HG03139 (cell line): ENCODE measurements around the gene CDCA7.
"Not testable (repeated sequence)": the region's sequence is repeated elsewhere in the genome, so short reads cannot be mapped to it uniquely, and the experiment has no call there.

Source experiments
- ATAC-seq: cut with Tn5 transposase; IDR thresholded peaks from one replicate; pipeline ENCODE4 v1.9.1; 2021; ENCODE audit not compliant: unreplicated experiment

CDCA7 gene

GRCh38 chr2:173357346-173357745 is 2.7 kb downstream of the CDCA7 start:
- ATAC-seq: no peak

GRCh38 chr2:173358616-173359015 is 3.9 kb downstream of the CDCA7 start:
- ATAC-seq: no peak

- ATAC-seq: no peak
Observed at GRCh38 chr2:173359231-173359630, 4.6 kb downstream of the CDCA7 start.

- ATAC-seq: no peak
Observed at GRCh38 chr2:173370198-173370597, 15.5 kb downstream of the CDCA7 start.

- no peak for ATAC-seq
Observed at GRCh38 chr2:173371023-173371422, 16.4 kb downstream of the CDCA7 start.

GRCh38 chr2:173373290-173373689 is 18.6 kb downstream of the CDCA7 start:
- no peak for ATAC-seq

GRCh38 chr2:173374634-173375033 is 20.0 kb downstream of the CDCA7 start:
- ATAC-seq: no peak

- not testable (repeated sequence) for ATAC-seq
Observed at GRCh38 chr2:173385534-173385933, 30.9 kb downstream of the CDCA7 start.

GRCh38 chr2:173386021-173386737 is 31.5 kb downstream of the CDCA7 start:
- ATAC-seq: no peak

GRCh38 chr2:173386738-173387065 is 32.0 kb downstream of the CDCA7 start:
- no peak for ATAC-seq

GRCh38 chr2:173387079-173387478 is 32.4 kb downstream of the CDCA7 start:
- no peak for ATAC-seq

- no peak for ATAC-seq
Observed at GRCh38 chr2:173387660-173388059, 33.0 kb downstream of the CDCA7 start.

GRCh38 chr2:173388795-173389194 is 34.1 kb downstream of the CDCA7 start:
- no peak for ATAC-seq

GRCh38 chr2:173390036-173390435 is 35.4 kb downstream of the CDCA7 start:
- ATAC-seq: no peak

- ATAC-seq: no peak
Observed at GRCh38 chr2:173392731-173393130, 38.1 kb downstream of the CDCA7 start.

- no peak for ATAC-seq
Observed at GRCh38 chr2:173393186-173393585, 38.5 kb downstream of the CDCA7 start.

- no peak for ATAC-seq
Observed at GRCh38 chr2:173393636-173394035, 39.0 kb downstream of the CDCA7 start.

- ATAC-seq: no peak
Observed at GRCh38 chr2:173394091-173394974, 39.7 kb downstream of the CDCA7 start.

- no peak for ATAC-seq
Observed at GRCh38 chr2:173395567-173396351, 41.1 kb downstream of the CDCA7 start.

GRCh38 chr2:173397539-173397938 is 42.9 kb downstream of the CDCA7 start:
- ATAC-seq: no peak

- no peak for ATAC-seq
Observed at GRCh38 chr2:173399229-173399628, 44.6 kb downstream of the CDCA7 start.

- no peak for ATAC-seq
Observed at GRCh38 chr2:173400760-173401159, 46.1 kb downstream of the CDCA7 start.
